ENCODE measurements around the gene SEC63.
"Not testable (repeated sequence)": the region's sequence is repeated elsewhere in the genome, so short reads cannot be mapped to it uniquely, and the experiment has no call there.

The SEC63 gene

GRCh38 chr6:107972413-107973096 lies 14.5 kb upstream of the SEC63 start:
- no peak for DNase-seq (ENCODE audit: low read depth in 2 of 2)

- no peak for DNase-seq (ENCODE audit: low read depth in 2 of 2)
These were observed 13.2 kb upstream of the SEC63 start for GRCh38 chr6:107971181-107971580.

GRCh38 chr6:107970255-107970654 lies 12.2 kb upstream of the SEC63 start:
- DNase-seq (ENCODE audit: low read depth in 2 of 2): no peak

- DNase-seq (ENCODE audit: low read depth in 2 of 2): no peak
These were observed 10.1 kb upstream of the SEC63 start for GRCh38 chr6:107968081-107968480.

GRCh38 chr6:107965746-107966145 lies 7.7 kb upstream of the SEC63 start:
- DNase-seq (ENCODE audit: low read depth in 2 of 2): no peak

GRCh38 chr6:107962723-107963122 lies 4.7 kb upstream of the SEC63 start:
- no peak for DNase-seq (ENCODE audit: low read depth in 2 of 2)

- no peak for DNase-seq (ENCODE audit: low read depth in 2 of 2)
These were observed 1.4 kb upstream of the SEC63 start for GRCh38 chr6:107959392-107959791.

- not testable (repeated sequence) for DNase-seq (ENCODE audit: low read depth in 2 of 2)
These were observed 818 bp upstream of the SEC63 start for GRCh38 chr6:107958689-107959362.

GRCh38 chr6:107957308-107957908 lies 600 bp downstream of the SEC63 start:
- peak; percentile 40 to 57 for DNase-seq (ENCODE audit: low read depth in 2 of 2)

GRCh38 chr6:107956586-107957307 lies 1.3 kb downstream of the SEC63 start:
- DNase-seq (ENCODE audit: low read depth in 2 of 2): no peak

- DNase-seq (ENCODE audit: low read depth in 2 of 2): no peak
These were observed 1.8 kb downstream of the SEC63 start for GRCh38 chr6:107956181-107956580.

- DNase-seq (ENCODE audit: low read depth in 2 of 2): not testable (repeated sequence)
These were observed 4.1 kb downstream of the SEC63 start for GRCh38 chr6:107953858-107954414.

GRCh38 chr6:107943626-107944439 lies 14.2 kb downstream of the SEC63 start:
- no peak for DNase-seq (ENCODE audit: low read depth in 2 of 2)

GRCh38 chr6:107942142-107942541 lies 15.9 kb downstream of the SEC63 start:
- DNase-seq (ENCODE audit: low read depth in 2 of 2): no peak

GRCh38 chr6:107941627-107942026 lies 16.4 kb downstream of the SEC63 start:
- no peak for DNase-seq (ENCODE audit: low read depth in 2 of 2)

GRCh38 chr6:107941199-107941598 lies 16.8 kb downstream of the SEC63 start:
- no peak for DNase-seq (ENCODE audit: low read depth in 2 of 2)

GRCh38 chr6:107936910-107937292 lies 21.1 kb downstream of the SEC63 start:
- DNase-seq (ENCODE audit: low read depth in 2 of 2): not testable (repeated sequence)

- DNase-seq (ENCODE audit: low read depth in 2 of 2): no peak
These were observed 21.7 kb downstream of the SEC63 start for GRCh38 chr6:107936162-107936909.

GRCh38 chr6:107934229-107934628 lies 23.8 kb downstream of the SEC63 start:
- DNase-seq (ENCODE audit: low read depth in 2 of 2): not testable (repeated sequence)

- no peak for DNase-seq (ENCODE audit: low read depth in 2 of 2)
These were observed 25.4 kb downstream of the SEC63 start for GRCh38 chr6:107932580-107932979.
